Astrocyte of the spinal cord (primary cell): Measurements from ENCODE around the gene LCE2D.
"Not testable (repeated sequence)": the region's sequence is repeated elsewhere in the genome, so short reads cannot be mapped to it uniquely, and the experiment has no call there.

ENCODE experiments used
- DNase-seq: peaks from one replicate; pipeline ENCODE4 v3.0.0; 2011; ENCODE audit warnings: low read depth, low spot score
- H3K4me3 ChIP-seq: 2 replicates; pipeline ENCODE4 v1.5.1; 2011; ENCODE audit warnings: low read depth, mild to moderate bottlenecking, low read length, moderate library complexity
- CTCF ChIP-seq: IDR thresholded peaks from 2 replicates; pipeline ENCODE4 v1.5.1; 2012; ENCODE audit warnings: low read depth, mild to moderate bottlenecking, low read length, inconsistent platforms
- in situ Hi-C: cut with HindIII; loops from 2 replicates; pipeline ENCODE4 v1.10.0; 2017; ENCODE audit warnings: low sequenced_read_pairs

Gene LCE2D

DNA sequence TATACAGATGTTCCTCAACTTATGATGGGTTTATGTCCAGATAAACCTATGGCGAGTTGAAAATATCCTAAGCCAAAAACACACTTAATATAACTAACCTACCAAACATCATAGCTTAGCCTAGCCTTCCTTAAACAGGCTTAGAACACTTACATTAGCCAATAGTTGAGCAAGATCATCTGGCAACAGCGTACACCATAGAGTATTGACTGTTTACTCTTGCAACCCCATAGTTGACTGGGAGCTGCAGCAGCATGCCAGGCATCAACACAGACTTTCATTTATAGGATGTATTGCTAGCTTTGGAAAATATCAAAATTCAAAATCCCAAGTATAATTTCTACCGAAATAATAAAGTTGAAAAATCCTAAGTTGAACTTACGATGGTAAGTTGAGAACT lies 5.5 kb upstream of the LCE2D start:
- no peak overlapping the region for H3K4me3 ChIP-seq
- TF ChIP-seq CTCF: no peak
- in situ Hi-C loops: no loop called here
- no peak for DNase-seq

DNA sequence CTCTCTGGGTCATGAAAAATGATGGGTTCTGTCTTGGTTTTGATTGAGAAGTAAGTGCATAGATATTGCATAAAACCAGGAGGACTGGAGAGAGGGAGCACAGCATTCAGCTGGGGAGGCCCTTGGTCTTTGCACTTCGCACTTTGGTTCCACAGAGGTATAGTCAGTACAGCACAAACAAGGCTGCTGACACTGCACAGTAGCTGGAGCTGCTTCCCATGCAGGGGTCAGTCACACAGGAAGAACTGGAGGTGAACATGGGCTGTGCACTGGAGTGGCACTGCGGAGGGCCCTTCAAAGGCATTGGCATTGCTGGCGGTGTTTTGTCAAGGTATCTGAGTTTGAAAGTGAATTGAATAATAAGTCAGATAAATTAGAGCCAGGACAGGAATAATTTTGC lies 4.5 kb upstream of the LCE2D start:
- TF ChIP-seq CTCF: no peak
- no peak overlapping the region for H3K4me3 ChIP-seq
- in situ Hi-C loops: no loop called here
- DNase-seq: no peak

DNA sequence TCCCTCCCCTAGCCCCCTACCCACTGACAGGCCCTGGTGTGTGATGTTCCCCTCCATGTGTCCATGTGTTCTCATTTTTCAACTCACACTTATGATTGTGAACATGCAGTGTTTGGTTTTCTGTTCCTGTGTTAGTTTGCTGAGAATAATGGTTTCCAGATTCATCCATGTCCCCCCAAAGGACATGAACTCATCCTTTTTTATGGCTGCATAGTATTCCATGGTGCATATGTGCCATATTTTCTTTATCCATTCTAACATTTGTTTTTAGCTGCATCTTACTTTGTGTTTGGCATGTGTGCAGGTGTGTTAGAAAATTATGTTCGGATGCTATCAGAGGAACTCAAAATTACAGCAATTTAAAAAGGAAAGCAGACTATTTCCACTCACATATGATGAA lies 3.0 kb downstream of the LCE2D start:
- H3K4me3 ChIP-seq, in situ Hi-C loops: not testable (repeated sequence)

DNA sequence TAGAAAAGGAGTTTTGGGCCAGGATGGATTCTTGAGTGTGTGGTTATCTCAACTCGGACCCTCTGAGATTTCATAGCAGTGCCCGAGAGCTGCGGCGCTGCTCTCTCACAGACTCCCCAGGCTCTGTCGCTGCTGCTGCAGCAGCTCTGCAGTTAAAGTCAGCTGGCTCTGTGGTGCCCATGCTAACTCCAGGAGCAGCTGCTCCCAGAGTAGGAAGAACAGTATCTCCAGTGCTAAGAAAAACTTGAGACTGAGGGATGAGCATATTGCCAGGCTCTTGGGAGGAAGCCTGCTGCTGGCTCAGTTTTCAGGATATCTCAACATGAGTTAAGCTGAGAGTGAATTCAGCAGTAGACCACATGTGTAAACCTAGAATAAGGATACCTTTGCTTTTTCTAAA lies 4.5 kb downstream of the LCE2D start:
- no peak for TF ChIP-seq CTCF
- H3K4me3 ChIP-seq: no peak overlapping the region
- no peak for DNase-seq
- in situ Hi-C loops: no loop called here

More for the DNA sequence above, 3.0 kb downstream of the LCE2D start:
- DNase-seq: not testable (repeated sequence)

DNA sequence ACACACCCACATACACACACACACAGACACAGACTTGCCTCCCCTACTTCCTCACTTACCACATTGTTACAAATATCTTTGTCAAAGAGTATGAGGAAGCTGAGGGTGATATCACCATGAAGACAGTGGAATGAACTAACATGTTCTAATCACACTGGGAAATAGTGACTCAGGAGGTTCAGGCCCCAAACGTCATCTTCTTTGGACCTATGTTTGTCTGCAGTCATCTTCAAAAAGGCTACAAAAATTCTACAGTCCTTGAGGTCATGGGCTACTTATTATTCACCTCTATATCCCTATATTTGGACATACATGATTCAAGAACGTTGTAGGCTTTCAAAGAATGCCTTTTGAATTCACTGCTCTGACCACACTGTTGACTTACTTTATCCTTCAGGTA lies 9.8 kb downstream of the LCE2D start:
- no peak for TF ChIP-seq CTCF
- H3K4me3 ChIP-seq: no peak overlapping the region
- DNase-seq: no peak
- in situ Hi-C loops: no loop called here

DNA sequence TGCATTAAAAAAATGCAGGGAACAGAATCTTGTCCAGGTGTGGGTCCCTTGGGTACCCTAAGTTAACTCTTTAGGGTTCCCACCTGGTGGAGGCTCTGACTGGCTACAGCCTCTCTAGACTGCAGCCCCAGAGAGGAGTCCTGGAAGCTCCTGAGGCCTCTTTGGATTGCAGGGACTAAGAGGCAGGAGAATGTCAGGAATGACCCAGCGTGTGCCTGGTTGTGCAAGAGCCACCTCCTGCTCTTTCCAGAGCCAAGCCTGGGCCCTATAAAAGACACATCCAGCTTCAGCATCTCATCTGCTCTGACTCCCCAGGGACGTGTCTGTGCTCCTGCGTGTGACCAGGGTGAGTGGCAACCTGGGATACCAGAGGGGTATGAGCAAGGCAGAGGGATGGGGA lies 11.8 kb downstream of the LCE2D start, which contains the start of gene LCE2C:
Gene LCE2C, plus strand, starts transcription at position 297 of the 400 bp plus-strand sequence. CDS start 737 bp downstream, outside the sequence.
- DNase-seq, in situ Hi-C loops, H3K4me3 ChIP-seq: not testable (repeated sequence)

DNA sequence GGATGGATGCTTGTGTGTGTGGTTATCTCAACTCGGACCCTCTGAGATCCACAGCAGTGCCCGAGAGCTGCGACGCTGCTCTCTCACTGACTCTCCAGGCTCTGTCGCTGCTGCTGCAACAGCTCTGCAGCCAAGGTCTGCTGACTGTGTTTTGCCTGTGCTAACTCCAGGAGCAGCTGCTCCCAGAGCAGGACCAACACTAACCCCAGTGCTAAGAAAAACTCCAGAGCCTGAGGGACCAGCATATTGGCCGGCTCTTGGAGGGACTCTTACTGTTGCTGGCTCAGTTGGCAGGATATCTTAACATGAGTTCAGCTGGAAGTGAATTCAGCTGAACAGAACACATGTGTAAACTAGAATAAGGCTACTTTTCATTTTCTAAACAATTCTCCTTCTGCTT lies 16.3 kb downstream of the LCE2D start:
- no peak overlapping the region for H3K4me3 ChIP-seq
- in situ Hi-C loops: no loop called here
- TF ChIP-seq CTCF: no peak
- DNase-seq: no peak

DNA sequence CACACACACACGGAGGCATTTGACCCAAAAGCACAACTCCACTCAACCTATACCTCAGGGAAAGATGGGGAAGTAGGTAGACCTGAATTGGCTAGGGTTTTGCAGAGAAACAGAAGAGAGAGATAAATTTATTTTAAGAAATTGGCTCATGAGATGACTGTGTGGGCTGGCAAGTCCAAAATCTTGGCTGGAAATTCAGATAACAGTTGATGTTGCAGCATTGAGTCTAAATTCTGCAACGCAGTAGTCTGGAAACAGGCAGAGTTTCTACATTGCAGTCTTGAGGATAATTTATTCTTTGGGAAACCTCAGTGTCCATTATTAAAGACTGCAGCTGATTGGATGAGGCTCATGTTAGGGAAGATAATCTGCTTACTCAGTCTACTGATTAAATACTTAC lies 18.4 kb downstream of the LCE2D start:
- TF ChIP-seq CTCF: no peak
- H3K4me3 ChIP-seq: no peak overlapping the region
- in situ Hi-C loops: no loop called here
- no peak for DNase-seq
